Prostate gland (tissue), 2 donors: ENCODE results near the gene NPFFR1. TPM values are rescaled to one million over a fixed set of nuclear protein-coding genes. Genes with fewer than 3 reads are reported as not detected.

Experiments
- DNase-seq: peaks from one replicate; pipeline ENCODE4 v3.0.0-alpha.2; 2019; ENCODE audit warnings: low spot score
- H3K27ac ChIP-seq, 2 donors: fragments of 200-600 bp; sonication (generic); 2 replicates each; pipeline ENCODE4 v1.5.1; 2017 to 2019
- H3K27me3 ChIP-seq: fragments of 200-600 bp; sonication (generic); replicated peaks from 2 replicates; pipeline ENCODE4 v1.5.1; 2019; ENCODE audit not compliant: insufficient read depth
- H3K36me3 ChIP-seq, 2 donors: fragments of 200-600 bp; sonication (generic); 1 replicate in 1 of 2; 2 replicates in 1 of 2; pipeline versions ENCODE4 v1.5.1 to v1.8.1; 2017 to 2019
- H3K4me1 ChIP-seq: fragments of 200-600 bp; sonication (generic); replicated peaks from 2 replicates; pipeline ENCODE4 v1.5.1; 2019
- H3K4me3 ChIP-seq, 2 donors: fragments of 200-600 bp; sonication (generic); 2 replicates each; pipeline ENCODE4 v1.5.1; 2017 to 2019
- H3K9me3 ChIP-seq: fragments of 200-600 bp; sonication (generic); 2 replicates; pipeline ENCODE4 v1.5.1; 2017
- POLR2A ChIP-seq: fragments of 450-650 bp; IDR thresholded peaks from one replicate; pipeline ENCODE4 v1.6.1; 2016; ENCODE audit warnings: antibody characterized with exemption, mild to moderate bottlenecking
- POLR2AphosphoS5 ChIP-seq: sonication (generic); formaldehyde crosslinking; IDR thresholded peaks from one replicate; pipeline ENCODE4 v1.6.1; 2017; ENCODE audit warnings: antibody characterized with exemption
- WGBS: methylation state at CpG from one replicate; pipeline ENCODE4 v1.1.5; 2018; 5-methylcytosine and 5-hydroxymethylcytosine counted together
- intact Hi-C: fragments of 100-400 bp; cut with DNase I; formaldehyde crosslinking; loops from one replicate; pipeline ENCODE4 v1.14.2; 2022
- small RNA-seq, 2 donors: library from RNA; depleted of rRNA; stranded (forward); fragments of <200 nt; gene quantifications; one replicate each; pipeline ENCODE3, GENCODE V24; 2016
- total RNA-seq, 2 donors: library from RNA; depleted of rRNA; stranded (reverse); fragments of >200 nt; gene quantifications; one replicate each; pipeline ENCODE4 v1.1.0, GENCODE V29; 2016
- TF ChIP-seq, protein P1 (sequence below), 4 experiments: fragments of 200-600 bp in 2 of 4; fragments of 450-650 bp in 2 of 4; sonication (generic) in 2 of 4; IDR thresholded peaks; 1 replicate in 3 of 4; 2 replicates in 1 of 4; pipeline ENCODE4 v1.5.1; 2016 to 2019; ENCODE audit warnings: antibody characterized with exemption in 4 of 4, mild to moderate bottlenecking in 2 of 4, moderate library complexity in 2 of 4

The NPFFR1 gene
- total RNA-seq, 2 donors from 2014 or later = under 0.01 to 1.1 TPM

DNA sequence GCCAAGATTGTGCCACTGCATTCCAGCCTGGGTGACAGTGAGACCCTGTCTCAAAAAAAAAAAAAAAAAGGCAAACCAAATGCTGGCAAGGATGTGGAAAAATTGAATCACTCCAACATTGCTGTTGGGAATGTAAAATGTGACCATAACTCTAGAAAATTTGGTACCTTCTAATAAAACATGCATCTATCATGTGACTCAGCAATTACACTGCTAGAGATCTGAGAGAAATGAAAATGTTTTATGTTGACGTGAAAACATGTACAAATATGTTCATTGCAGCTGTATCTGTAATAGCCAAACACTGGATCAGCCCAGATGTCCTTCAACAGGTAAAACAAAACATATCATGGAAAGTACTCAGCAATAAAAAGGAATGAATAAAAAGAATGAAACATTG is 82.7 kb downstream of the NPFFR1 start:
- H3K4me3 ChIP-seq = no peak overlapping the region
- no peaks in the 10 kb centered on the region for H3K27me3 ChIP-seq
- no peak overlapping the region for H3K27ac ChIP-seq
- TF ChIP-seq POLR2AphosphoS5 (no peak), POLR2A (no peak)
- TF ChIP-seq, protein P1, sequence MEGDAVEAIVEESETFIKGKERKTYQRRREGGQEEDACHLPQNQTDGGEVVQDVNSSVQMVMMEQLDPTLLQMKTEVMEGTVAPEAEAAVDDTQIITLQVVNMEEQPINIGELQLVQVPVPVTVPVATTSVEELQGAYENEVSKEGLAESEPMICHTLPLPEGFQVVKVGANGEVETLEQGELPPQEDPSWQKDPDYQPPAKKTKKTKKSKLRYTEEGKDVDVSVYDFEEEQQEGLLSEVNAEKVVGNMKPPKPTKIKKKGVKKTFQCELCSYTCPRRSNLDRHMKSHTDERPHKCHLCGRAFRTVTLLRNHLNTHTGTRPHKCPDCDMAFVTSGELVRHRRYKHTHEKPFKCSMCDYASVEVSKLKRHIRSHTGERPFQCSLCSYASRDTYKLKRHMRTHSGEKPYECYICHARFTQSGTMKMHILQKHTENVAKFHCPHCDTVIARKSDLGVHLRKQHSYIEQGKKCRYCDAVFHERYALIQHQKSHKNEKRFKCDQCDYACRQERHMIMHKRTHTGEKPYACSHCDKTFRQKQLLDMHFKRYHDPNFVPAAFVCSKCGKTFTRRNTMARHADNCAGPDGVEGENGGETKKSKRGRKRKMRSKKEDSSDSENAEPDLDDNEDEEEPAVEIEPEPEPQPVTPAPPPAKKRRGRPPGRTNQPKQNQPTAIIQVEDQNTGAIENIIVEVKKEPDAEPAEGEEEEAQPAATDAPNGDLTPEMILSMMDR (IDR thresholded peaks at IDR 0.05) = no peak
- 94% methylated on average over 1 of the region's 1 CpG for WGBS
- intact Hi-C loops = no loop called here
- no peaks in the 10 kb centered on the region for H3K9me3 ChIP-seq
- DNase-seq = no peak
- peaks cover 0 to 6% of the 10 kb centered on the region in 2 donors for H3K36me3 ChIP-seq
- H3K4me1 ChIP-seq = no peaks in the 10 kb centered on the region

DNA sequence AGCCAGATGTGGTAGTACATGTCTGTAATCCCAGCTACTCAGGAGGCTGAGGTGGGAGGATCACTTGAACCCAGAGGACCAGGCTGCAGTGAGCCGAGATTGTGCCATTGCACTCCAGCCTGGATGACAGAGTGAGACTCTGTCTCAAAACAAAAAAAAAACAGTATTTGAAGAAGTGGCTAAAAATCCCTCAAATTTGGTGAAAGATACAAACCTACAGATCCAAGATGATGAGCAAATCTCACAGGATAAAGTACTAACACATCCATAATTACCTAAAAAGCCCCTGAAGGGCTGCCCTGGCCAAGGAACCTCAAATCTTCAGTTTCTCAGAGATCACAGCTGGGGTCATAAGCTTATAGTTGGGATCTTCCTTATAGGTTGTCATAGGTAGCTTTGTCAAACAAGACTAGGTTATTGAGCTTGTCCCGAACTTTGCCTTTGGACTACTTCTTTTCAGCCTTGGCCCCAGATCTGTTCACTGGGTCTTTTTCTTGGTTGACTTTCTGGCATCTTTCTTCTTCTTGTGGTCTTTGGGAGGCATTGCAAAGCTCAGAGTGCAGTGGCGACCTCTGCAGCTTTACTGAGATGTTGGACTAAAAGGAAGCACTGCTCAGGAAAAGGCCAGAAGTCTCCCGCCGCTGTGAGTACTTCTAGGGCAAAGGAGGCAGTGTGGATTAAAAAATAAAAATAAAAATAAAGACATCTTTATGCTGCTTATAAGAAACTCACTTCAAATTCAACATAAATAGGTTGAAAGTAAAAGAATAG is 84.9 kb downstream of the NPFFR1 start:
- DNase-seq = no peak
- 96% methylated on average over 5 of the region's 5 CpGs for WGBS
- TF ChIP-seq POLR2A (no peak), POLR2AphosphoS5 (no peak)
- TF ChIP-seq, protein P1 (IDR thresholded peaks at IDR 0.05) = no peak
- H3K27me3 ChIP-seq = no peaks in the 10 kb centered on the region
- no peaks in the 10 kb centered on the region for H3K4me1 ChIP-seq
- intact Hi-C loops = no loop called here
- no peak overlapping the region for H3K27ac ChIP-seq
- no peaks in the 10 kb centered on the region for H3K9me3 ChIP-seq
- no peak overlapping the region for H3K4me3 ChIP-seq
- H3K36me3 ChIP-seq = peaks cover 0 to 6% of the 10 kb centered on the region in 2 donors

Small RNA genes lying within 50 kb of the gene (small RNA-seq; reads per million reads assigned to genes)
- gene RPS25P9 = 0 reads per million in 2 donors

Other genes starting within 250 kb of the NPFFR1 start
- 10 to 100 TPM; 23.1 to 59.5 TPM for gene MACROH2A2, start 231.2 kb downstream of the NPFFR1 start, total RNA-seq
- 10 to 100 TPM; 10.7 to 12.2 TPM for gene AIFM2, start 151.2 kb downstream of the NPFFR1 start, total RNA-seq
- 10 to 100 TPM; 18.2 to 32.4 TPM for gene TYSND1, start 137.3 kb downstream of the NPFFR1 start, total RNA-seq
- 10 to 100 TPM; 48.3 to 68.0 TPM for gene SAR1A, start 113.5 kb downstream of the NPFFR1 start, total RNA-seq
- gene PPA1, start 50.6 kb downstream of the NPFFR1 start, total RNA-seq = 100 to 1,000 TPM in 1 of 2 donors, 10 to 100 TPM in 1; 79.4 to 109 TPM
- gene LRRC20, start 98.6 kb upstream of the NPFFR1 start, total RNA-seq = 10 to 100 TPM in 1 of 2 donors, 1 to 10 TPM in 1; 9.4 to 15.2 TPM
- gene EIF4EBP2, start 120.1 kb upstream of the NPFFR1 start, total RNA-seq = 10 to 100 TPM; 40.1 to 63.3 TPM
- gene NODAL, start 157.7 kb upstream of the NPFFR1 start, total RNA-seq = not detected
- 10 to 100 TPM in 1 of 2 donors, 1 to 10 TPM in 1; 6.6 to 12.4 TPM for gene PALD1, start 194.8 kb upstream of the NPFFR1 start, total RNA-seq